LNCaP clone FGC (cell line): ENCODE measurements around the gene UBE3C.

Source experiments
- DNase-seq: peaks from one replicate; pipeline ENCODE4 v3.0.0-alpha.2; 2011; ENCODE audit warnings: low read depth
- H3K4me3 ChIP-seq: 2 replicates; pipeline ENCODE4 v1.5.1; 2011; ENCODE audit warnings: mild to moderate bottlenecking, low read depth, low read length, control low read depth
- CTCF ChIP-seq: IDR thresholded peaks from 2 replicates; pipeline ENCODE4 v1.5.1; 2012; ENCODE audit warnings: mild to moderate bottlenecking; ENCODE audit not compliant: control insufficient read depth, insufficient read depth; ENCODE audit errors: extremely low read depth

Gene UBE3C

GRCh38 chr7:157280216-157280841 lies 141.6 kb downstream of the UBE3C start:
- no peak for DNase-seq
- no peak overlapping the region for H3K4me3 ChIP-seq
- TF ChIP-seq CTCF, result no peak

GRCh38 chr7:157281221-157281998 lies 142.7 kb downstream of the UBE3C start:
- no peak overlapping the region for H3K4me3 ChIP-seq
- DNase-seq, result no peak
- TF ChIP-seq CTCF, result no peak

- no peak for DNase-seq
- no peak for TF ChIP-seq CTCF
- no peak overlapping the region for H3K4me3 ChIP-seq
Measured at GRCh38 chr7:157282141-157282801, 143.5 kb downstream of the UBE3C start.

- H3K4me3 ChIP-seq, result no peak overlapping the region
- no peak for DNase-seq
- no peak for TF ChIP-seq CTCF
Measured at GRCh38 chr7:157284229-157285014, 145.7 kb downstream of the UBE3C start.

- H3K4me3 ChIP-seq, result no peak overlapping the region
- TF ChIP-seq CTCF, result no peak
- DNase-seq, result no peak
Measured at GRCh38 chr7:157291404-157292080, 152.8 kb downstream of the UBE3C start.

- H3K4me3 ChIP-seq, result no peak overlapping the region
- DNase-seq, result no peak
- TF ChIP-seq CTCF, result no peak
Measured at GRCh38 chr7:157292258-157292657, 153.5 kb downstream of the UBE3C start.
